T-helper 1 cell treated with Interleukin-12 subunit alpha and Interleukin-12 subunit beta and Interleukin-4 antibody, amounts not matched to agents 30 ng/mL and 1 ng/mL, for 36 hours (primary cell): ENCODE measurements around the gene CTBP1. TPM values are rescaled to one million over a fixed set of nuclear protein-coding genes. Genes with fewer than 3 reads are reported as not detected.
"Not testable (repeated sequence)": the region's sequence is repeated elsewhere in the genome, so short reads cannot be mapped to it uniquely, and the experiment has no call there.

Experiments
- intact Hi-C: fragments of 100-400 bp; cut with micrococcal nuclease; formaldehyde crosslinking; loops from one replicate; pipeline ENCODE4 v1.15.1; 2024
- total RNA-seq: library from RNA; stranded (reverse); gene quantifications from 2 replicates; pipeline ENCODE4 v1.2.3, GENCODE V29; 2022

Gene CTBP1
- total RNA-seq, 1 donor from 2014 or later, result 216 TPM

DNA sequence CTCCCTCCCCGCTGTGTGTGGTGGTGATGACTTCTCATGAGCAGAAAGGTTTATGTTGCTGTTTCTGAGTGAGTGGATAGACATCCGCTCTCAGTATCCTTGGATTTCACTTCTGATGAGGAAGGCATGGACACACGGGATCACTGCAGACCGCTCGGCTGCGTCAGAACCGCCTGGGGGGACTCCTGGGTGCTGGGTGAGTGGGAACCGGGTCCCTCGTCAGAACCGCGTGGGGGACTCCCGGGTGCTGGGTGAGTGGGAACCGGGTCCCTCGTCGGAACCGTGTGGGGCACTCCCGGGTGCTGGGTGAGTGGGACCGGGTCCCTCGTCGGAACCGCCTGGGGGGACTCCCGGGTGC is 9.0 kb downstream of the CTBP1 start:
- intact Hi-C loops, result no loop called here

- intact Hi-C loops, result no loop called here
Measured at GRCh38 chr4:1239141-1239949, 9.6 kb downstream of the CTBP1 start.

DNA sequence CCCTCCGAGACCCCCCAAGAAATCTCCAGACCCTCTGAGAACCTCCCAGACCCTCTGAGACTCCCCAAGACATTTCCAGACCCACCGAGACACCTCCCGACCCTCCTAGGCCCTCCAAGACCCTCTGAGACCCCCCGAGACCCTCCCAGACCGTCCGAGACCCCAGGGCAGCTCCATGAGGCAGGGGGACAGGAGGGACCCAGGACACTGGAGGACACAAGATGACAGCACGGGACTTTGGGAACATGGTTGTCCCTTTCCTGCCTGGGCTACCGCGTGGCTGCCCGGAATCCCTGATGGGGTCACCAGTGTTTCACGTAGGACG is 10.3 kb downstream of the CTBP1 start:
- intact Hi-C loops, result no loop called here

DNA sequence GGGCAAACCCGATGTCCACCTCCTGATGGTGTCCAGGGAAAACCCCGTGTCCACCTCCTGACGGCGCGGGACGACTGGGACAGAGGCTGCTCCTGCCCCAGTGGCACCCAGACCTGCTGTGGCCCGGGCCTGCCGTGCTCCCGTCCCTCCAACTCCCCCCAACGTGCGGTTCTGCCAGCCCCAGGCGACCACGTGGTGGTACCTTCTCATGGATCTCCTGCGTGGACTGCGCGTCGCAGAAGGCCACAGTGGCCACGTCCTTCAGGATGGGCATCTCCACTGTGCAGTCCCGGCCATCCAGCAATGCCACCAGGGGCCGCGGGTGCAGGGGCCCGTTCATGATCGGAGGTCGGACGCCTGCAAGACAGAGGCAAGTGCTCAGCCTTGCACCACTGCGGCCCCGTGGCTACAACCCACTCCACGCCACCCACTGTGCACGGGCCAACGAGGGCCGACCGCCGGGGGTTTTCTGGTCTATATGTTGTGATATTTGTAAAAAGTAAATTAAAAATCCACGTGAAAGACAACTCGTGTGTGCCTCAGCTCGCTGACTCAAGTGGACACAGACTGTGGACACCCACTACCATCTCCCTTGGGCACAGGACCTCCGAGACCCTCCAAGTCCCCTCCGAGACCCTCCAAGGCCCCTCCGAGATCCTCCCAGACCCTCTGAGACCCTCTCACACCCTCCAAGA is 10.8 kb downstream of the CTBP1 start:
- intact Hi-C loops, result no loop called here

- intact Hi-C loops, result not testable (repeated sequence)
Measured at GRCh38 chr4:1237261-1237660, 11.7 kb downstream of the CTBP1 start.

DNA sequence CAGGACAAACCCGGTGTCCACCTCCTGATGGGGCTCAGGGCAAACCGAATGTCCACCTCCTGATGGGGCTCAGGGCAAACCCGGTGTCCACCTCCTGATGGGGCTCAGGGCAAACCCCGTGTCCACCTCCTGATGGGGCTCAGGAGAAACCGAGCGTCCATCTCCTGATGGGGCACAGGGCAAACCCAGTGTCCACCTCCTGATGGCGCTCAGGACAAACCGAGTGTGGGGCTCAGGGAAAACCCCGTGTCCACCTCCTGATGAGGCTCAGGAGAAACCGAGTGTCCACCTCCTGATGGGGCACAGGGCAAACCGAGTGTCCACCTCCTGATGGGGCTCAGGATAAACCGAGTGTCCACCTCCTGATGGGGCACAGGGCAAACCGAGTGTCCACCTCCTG is 12.1 kb downstream of the CTBP1 start:
- intact Hi-C loops, result not testable (repeated sequence)

DNA sequence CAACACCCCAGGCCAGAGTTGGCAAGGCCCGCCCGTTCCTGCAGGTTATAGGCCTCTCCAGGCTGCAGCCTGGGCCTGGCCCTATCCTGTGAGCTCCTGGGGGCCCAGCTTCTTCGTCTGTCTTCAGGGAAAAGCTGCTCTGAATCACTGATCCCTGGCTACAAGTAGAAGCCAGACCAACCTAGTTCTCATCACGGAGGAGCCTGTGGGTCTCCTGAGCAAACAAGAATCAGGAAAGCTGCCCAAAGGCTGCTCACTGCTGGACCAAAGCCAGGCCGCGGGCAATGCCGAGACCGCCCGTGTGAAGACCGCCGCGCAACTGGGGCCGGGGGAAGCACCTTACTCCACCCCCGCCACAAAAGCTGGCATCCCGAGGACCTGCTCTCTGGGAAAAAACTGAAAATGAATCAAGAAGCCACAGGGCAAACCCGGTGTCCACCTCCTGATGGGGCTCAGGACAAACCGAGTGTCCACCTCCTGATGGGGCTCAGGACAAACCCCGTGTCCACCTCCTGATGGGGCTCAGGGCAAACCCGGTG is 12.8 kb downstream of the CTBP1 start:
- intact Hi-C loops, result no loop called here

DNA sequence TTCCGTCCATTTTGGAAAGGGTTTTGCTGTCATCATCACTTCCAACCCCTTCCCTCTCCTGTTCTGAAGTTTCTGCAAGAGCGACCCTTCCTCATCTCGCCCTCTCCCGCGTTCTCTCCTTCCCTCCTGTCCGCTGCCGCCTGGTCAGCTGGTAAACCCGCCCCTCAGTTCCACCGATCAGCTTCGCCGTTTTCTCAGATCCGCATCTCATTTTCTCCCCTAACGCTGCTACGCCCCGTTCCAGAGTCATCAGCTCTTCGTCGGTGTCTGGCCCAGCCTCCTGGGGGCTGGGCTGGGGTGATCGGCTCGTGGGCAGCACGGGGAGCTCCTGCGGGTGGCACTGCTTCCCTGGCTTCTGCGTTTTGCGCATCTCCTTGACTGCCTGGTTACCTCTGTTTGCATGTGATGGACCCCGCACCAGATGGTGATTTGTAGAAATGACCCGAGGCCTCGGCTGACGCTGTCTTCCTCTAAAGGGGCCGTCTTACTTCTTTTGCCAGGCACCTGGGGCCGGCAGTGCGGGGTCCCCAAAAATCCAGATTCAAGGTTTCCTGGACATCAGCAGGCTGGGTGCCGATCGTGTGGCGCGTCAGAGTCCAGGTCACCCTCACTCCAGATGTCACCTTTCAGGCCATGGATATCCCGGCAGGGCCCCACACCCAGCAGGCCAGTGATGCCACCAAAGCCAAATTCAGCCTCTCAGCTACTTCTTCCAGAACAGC is 13.4 kb downstream of the CTBP1 start:
- intact Hi-C loops, result no loop called here

- intact Hi-C loops, result no loop called here
Measured at GRCh38 chr4:1234811-1235292, 14.1 kb downstream of the CTBP1 start.

GRCh38 chr4:1234309-1234695 is 14.6 kb downstream of the CTBP1 start:
- intact Hi-C loops, result no loop called here

GRCh38 chr4:1233641-1234308 is 15.2 kb downstream of the CTBP1 start:
- intact Hi-C loops, result no loop called here

GRCh38 chr4:1232661-1233621 is 16.0 kb downstream of the CTBP1 start:
- intact Hi-C loops, result no loop called here

DNA sequence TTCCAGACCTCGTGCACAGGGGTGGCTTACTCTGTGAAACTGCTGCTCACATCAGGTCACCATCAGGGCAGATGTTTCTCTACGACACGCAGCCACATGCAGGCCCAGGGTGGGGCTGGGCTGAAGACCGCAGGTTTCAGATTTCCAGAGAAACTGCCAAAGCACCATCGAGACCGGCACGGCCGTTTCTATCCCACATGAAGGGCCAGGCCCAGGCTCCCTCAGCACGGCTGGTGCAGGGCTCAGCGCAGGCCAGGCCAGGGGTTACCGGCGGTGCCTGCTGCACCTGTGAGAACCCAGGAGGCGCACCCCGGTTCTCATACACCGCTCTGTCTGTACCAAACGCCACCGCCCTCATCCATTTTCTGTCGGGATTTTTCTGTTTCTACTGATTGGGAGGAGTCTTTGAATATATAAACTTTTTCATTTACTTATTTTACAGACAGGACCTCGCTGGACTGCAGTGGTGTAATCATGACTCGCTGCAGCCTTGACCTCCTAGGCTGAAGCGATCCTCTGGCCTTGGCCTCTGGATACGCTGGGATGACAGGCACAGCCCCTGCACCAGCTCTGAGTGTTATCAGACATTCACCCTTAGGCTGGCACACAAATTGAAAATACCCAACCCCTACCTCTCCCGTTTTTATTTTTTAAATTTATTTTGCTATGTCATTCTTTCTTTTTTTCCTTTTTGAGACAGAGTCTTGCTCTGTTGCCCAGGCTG is 17.1 kb downstream of the CTBP1 start:
- intact Hi-C loops, result no loop called here

DNA sequence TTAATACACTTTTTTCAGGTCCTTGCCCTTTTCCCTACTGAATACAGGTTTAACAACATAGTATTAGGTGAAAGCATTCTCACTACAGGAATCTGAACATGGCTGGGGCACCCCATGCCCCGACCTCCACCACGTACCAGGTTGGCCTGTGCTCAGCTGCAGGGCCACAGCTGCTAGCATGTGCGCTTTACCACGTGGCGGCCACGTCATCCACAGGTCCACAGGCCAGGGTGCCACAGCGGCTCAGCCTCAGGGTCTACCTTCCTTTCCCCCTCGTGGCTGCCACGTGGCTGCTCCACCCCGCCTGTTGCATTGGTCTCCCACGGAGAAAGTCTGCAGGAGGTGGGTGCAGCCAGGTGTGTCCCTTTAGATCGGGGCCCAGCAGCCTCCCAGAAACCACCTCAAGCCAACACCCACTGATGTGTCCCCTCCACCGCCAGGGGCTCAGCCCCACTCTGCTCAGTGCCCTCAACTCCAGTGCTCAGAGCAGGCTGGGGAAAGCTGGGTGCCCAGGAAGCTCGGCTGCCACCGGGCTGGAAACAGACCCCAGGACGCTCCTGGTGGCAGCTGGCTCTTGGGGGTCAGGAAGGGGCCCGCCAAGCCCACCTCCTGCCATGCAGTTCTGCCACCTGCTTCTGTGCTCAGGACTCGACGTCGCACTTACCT is 17.8 kb downstream of the CTBP1 start:
- intact Hi-C loops, result no loop called here

- intact Hi-C loops, result no loop called here
Measured at GRCh38 chr4:1230316-1230715, 18.6 kb downstream of the CTBP1 start.

DNA sequence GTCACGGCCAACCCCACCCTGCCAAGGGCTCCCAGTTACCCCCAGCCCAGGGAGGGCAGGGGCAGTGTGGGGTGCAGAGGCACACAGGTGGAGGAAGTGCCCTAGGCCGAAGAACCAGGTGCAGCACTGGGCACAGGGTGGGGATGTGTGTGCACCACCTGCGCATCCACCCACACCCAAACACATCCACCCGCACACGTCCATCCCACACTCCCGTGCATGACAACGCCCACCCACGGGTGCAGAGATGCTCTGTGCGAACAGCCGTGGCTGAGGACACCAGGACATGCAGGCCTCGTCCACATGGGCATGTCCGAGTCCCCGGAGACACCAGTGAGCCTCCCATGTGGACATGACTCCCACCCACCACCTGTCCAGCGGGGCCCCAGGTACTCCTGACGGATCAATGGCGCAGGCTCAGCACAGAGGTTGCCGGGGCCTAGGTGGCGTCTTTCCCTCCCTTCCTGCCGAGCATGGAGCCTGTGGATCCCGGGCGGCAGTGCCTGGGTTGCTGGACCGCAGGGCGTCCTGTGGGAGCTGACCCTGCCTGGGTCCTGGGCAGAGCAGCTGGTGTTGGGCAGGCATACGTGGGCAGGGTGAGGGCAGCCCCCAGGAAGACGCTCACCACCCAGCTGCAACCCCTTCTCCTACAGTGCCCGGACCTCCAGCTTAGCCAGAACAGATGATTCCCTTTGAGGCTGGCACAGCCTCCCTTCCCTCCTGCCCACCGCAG is 19.6 kb downstream of the CTBP1 start:
- intact Hi-C loops, result no loop called here

DNA sequence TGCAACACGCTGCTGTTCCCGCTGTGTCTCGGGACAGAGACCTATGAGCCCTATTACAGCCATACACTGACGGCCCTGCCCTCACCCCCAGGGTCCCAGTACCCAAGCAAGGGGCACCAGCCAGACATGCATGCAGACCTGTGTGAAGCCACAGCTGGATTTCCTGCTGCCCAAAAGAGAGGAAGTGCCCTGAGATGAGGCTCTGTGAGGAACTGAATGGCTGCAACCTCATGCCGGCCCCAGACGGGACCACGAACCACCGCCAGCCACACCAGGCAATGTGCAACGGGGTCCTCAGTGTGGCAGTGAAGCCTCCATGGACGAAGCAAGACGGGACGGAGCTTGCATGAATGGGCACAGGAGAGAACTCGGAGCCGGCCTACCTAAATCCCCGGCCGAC is 21.1 kb downstream of the CTBP1 start:
- intact Hi-C loops, result no loop called here

GRCh38 chr4:1226598-1226997 is 22.3 kb downstream of the CTBP1 start:
- intact Hi-C loops, result no loop called here

DNA sequence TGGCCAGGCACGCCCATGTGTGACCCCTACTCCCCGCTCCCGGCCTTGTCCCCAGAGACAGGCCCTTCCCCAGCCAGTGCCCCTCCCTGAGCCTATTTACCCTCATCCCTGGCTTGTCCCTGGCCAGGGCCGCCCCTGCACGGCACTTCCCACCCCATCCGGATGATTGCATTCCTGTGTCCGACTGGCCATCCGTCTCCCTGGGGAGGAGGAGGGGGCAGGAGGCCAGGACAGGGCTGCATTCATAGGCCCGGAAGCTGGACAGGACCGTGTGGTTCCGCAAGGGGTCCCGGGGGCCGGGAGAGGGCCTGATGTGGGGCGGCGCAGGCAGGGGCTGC is 22.8 kb downstream of the CTBP1 start:
- intact Hi-C loops, result no loop called here
